22Rv1 (cell line): ENCODE measurements around the gene KRT20.
"Not testable (repeated sequence)": the region's sequence is repeated elsewhere in the genome, so short reads cannot be mapped to it uniquely, and the experiment has no call there.

Experiments used
- H3K27ac ChIP-seq: fragments of 450-650 bp; 2 replicates; pipeline ENCODE4 v1.5.1; 2017
- ZFX ChIP-seq: fragments of 450-650 bp; IDR thresholded peaks from 2 replicates; pipeline ENCODE4 v1.6.1; 2017; ENCODE audit warnings: antibody characterized with exemption, borderline replicate concordance
- TF ChIP-seq, protein P1 (sequence below): fragments of 450-650 bp; IDR thresholded peaks from 2 replicates; pipeline ENCODE4 v1.5.1; 2017; ENCODE audit warnings: mild to moderate bottlenecking

Gene KRT20

GRCh38 chr17:40864661-40865390, 20.2 kb downstream of the KRT20 start:
- no peak overlapping the region for H3K27ac ChIP-seq
- TF ChIP-seq, protein P1, sequence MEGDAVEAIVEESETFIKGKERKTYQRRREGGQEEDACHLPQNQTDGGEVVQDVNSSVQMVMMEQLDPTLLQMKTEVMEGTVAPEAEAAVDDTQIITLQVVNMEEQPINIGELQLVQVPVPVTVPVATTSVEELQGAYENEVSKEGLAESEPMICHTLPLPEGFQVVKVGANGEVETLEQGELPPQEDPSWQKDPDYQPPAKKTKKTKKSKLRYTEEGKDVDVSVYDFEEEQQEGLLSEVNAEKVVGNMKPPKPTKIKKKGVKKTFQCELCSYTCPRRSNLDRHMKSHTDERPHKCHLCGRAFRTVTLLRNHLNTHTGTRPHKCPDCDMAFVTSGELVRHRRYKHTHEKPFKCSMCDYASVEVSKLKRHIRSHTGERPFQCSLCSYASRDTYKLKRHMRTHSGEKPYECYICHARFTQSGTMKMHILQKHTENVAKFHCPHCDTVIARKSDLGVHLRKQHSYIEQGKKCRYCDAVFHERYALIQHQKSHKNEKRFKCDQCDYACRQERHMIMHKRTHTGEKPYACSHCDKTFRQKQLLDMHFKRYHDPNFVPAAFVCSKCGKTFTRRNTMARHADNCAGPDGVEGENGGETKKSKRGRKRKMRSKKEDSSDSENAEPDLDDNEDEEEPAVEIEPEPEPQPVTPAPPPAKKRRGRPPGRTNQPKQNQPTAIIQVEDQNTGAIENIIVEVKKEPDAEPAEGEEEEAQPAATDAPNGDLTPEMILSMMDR: no peak
- no peak for TF ChIP-seq ZFX

DNA sequence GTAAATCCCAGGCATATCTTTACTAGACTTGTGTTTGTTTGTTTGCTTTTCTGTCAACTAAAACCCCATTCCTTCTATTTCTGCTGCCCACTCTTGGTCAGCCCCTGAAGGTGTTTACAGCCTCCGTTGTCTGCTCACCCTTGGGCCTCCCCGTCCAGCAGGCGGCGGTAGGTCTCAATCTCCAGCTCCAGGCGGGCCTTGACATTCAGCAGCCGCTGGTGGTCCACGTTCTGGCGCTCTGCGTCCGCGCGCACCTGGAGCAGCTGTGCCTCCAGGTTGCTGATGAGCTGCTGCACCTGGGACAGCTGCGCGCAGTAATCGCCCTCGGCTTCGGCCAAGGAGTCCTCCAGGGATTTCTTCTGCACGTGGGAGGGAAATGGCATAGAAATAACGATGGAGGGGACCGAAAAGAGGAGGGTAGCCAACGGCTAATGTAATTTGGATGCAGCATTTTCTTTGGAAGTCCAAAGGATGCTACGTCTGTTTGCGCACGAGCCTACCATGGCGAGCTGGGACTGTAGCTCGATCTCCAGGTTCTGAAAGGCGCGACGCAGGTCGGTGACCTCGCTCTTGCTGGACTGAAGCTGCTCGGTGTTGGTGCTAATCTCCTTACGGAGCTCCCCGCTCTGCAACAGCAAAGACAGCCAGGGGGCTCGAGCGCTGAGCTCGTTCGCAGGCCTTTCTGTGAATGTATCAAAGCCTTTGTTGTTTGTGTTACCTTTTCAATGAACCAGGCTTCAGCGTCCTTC, 21.9 kb downstream of the KRT20 start:
- no peak for TF ChIP-seq ZFX
- TF ChIP-seq, protein P1: peak; percentile 61
- no peak overlapping the region for H3K27ac ChIP-seq

DNA sequence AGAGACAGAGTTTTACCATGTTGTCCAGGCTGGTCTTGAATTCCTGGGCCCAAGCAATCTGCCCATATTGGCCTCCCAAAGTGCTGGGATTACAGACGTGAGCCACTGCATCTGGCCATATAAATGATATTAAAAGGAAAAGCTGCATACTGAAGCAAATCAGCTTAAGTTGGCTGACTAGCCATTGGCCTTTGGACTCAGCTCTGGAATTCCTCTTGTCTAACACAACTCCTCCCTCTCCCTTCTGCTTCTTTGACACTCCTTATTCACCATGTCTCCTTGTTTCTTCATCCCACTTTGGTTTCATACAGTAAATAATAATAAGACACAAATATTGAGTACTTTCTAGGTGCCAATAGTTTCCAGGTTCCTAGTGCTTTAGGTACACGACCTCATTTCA, 25.5 kb downstream of the KRT20 start:
- no peak for TF ChIP-seq ZFX
- TF ChIP-seq, protein P1: no peak

GRCh38 chr17:40858667-40859066, 26.4 kb downstream of the KRT20 start:
- H3K27ac ChIP-seq: not testable (repeated sequence)

More for the DNA sequence above, 25.5 kb downstream of the KRT20 start:
- no peak overlapping the region for H3K27ac ChIP-seq

- TF ChIP-seq, protein P1: no peak
- no peak for TF ChIP-seq ZFX
- H3K27ac ChIP-seq: no peak overlapping the region
Measured at GRCh38 chr17:40857535-40857934, 27.5 kb downstream of the KRT20 start.

DNA sequence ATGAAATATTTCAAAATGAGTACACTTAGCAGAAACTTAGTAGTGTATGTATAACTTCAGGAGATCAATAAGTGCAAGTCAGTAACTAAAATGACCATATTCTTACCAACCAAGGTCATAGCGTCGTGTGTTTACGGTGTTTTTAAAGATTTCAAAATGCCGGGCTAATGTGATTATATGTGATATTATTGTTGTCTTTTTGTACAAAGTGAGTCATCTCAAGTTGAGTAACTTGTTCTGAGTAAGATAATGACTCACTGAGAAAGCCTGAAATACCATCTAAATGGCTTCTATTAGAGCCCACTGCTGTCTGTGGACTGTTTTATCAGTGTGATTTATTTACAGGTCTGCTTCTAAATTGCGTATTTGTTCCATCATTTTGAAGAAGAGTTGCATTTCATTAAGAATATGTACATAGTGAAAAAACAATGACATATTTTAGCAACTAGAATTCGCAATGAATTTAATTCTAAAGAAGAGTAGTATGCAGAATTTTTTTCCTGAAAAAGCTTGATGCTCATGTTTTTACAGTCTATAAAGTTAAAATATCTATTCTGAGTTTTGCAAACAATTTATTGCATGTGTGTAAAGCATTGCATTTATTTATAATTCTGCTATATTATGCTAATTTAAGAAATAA, 30.7 kb downstream of the KRT20 start:
- H3K27ac ChIP-seq: no peak overlapping the region
- TF ChIP-seq ZFX: no peak
- TF ChIP-seq, protein P1: no peak

GRCh38 chr17:40852364-40852763, 32.7 kb downstream of the KRT20 start:
- H3K27ac ChIP-seq: no peak overlapping the region
- TF ChIP-seq, protein P1: no peak
- TF ChIP-seq ZFX: no peak
